SK-N-SH (cell line): ENCODE measurements around the gene PRG2. TPM values are rescaled to one million over a fixed set of nuclear protein-coding genes. Genes with fewer than 3 reads are reported as not detected.
A peak's percentile ranks its signal among the peaks of the same experiment; 100 is the strongest.

Source experiments
- CTCF ChIA-PET: fragments of 300-600, 350-600 bp; formaldehyde crosslinking; extraction: SDS; loops from one replicate; lab custom pipeline; 2021; lab: Yijun Ruan, JAX
- POLR2A ChIA-PET: fragments of 350-600 bp; sonication (Branson Sonifier 250); formaldehyde crosslinking; extraction: SDS; loops from one replicate; lab custom pipeline; 2020; ENCODE audit warnings: antibody characterized with exemption, inconsistent platforms; lab: Yijun Ruan, JAX
- DNase-seq: peaks from one replicate; pipeline ENCODE4 v3.0.0; 2012
- H2AFZ ChIP-seq: fragments of 200-600 bp; sonication (generic); 2 replicates; pipeline ENCODE4 v1.8.1; 2016; ENCODE audit warnings: antibody characterized with exemption, mild to moderate bottlenecking, low read depth
- H3F3A ChIP-seq: fragments of 200-600 bp; sonication (generic); replicated peaks from 2 replicates; pipeline ENCODE3; 2016; ENCODE audit warnings: antibody characterized with exemption, mild to moderate bottlenecking; ENCODE audit not compliant: insufficient read depth
- H3K27ac ChIP-seq, 2 experiments: fragments of 200-500 bp in 1 of 2; fragments of 200-600 bp in 1 of 2; sonication (Bioruptor generic) in 1 of 2; sonication (generic), shearing (Covaris generic) in 1 of 2; 2 replicates each; pipeline versions ENCODE4 v1.5.1 to v1.6.1; 2014 to 2016; ENCODE audit warnings: low read depth in 2 of 2, inconsistent platforms in 1 of 2, low read length in 1 of 2, mild to moderate bottlenecking in 1 of 2, mixed read lengths in 1 of 2
- H3K27me3 ChIP-seq: fragments of 200-600 bp; sonication (generic), shearing (Covaris generic); 2 replicates; pipeline ENCODE4 v1.6.1; 2016; ENCODE audit warnings: mixed run types; ENCODE audit not compliant: insufficient read depth
- H3K36me3 ChIP-seq, 2 experiments: fragments of 200-500 bp in 1 of 2; fragments of 200-600 bp in 1 of 2; sonication (Bioruptor generic) in 1 of 2; sonication (generic) in 1 of 2; replicated peaks in 1 of 2; 2 replicates each; pipeline versions ENCODE3 to v1.5.1; 2014 to 2016; ENCODE audit warnings: low read length in 1 of 2, mild to moderate bottlenecking in 1 of 2; ENCODE audit not compliant: insufficient read depth in 2 of 2, control insufficient read depth in 1 of 2
- H3K4me1 ChIP-seq, 2 experiments: fragments of 200-500 bp in 1 of 2; fragments of 200-600 bp in 1 of 2; sonication (Bioruptor generic) in 1 of 2; sonication (generic), shearing (Covaris generic) in 1 of 2; 2 replicates each; pipeline versions ENCODE4 v1.5.1 to v1.6.1; 2014 to 2016; ENCODE audit warnings: low read depth in 1 of 2, low read length in 1 of 2, mixed run types in 1 of 2; ENCODE audit not compliant: insufficient read depth in 2 of 2, control insufficient read depth in 1 of 2
- H3K4me2 ChIP-seq: fragments of 200-600 bp; sonication (generic), shearing (Covaris generic); 2 replicates; pipeline ENCODE4 v1.6.1; 2017; ENCODE audit warnings: mixed run types
- H3K4me3 ChIP-seq, 2 experiments: fragments of 200-500 bp in 1 of 2; fragments of 200-600 bp in 1 of 2; sonication (Bioruptor generic) in 1 of 2; sonication (generic), shearing (Covaris generic) in 1 of 2; 2 replicates each; pipeline versions ENCODE4 v1.5.1 to v1.8.1; 2014 to 2016; ENCODE audit warnings: low read depth in 2 of 2, inconsistent platforms in 1 of 2, low read length in 1 of 2, mild to moderate bottlenecking in 1 of 2, mixed read lengths in 1 of 2, moderate library complexity in 1 of 2
- H3K79me2 ChIP-seq: fragments of 200-600 bp; sonication (generic); 2 replicates; pipeline ENCODE4 v1.8.1; 2017; ENCODE audit warnings: mild to moderate bottlenecking; ENCODE audit not compliant: insufficient read depth
- H3K9ac ChIP-seq: fragments of 200-600 bp; sonication (generic); 2 replicates; pipeline ENCODE4 v1.6.1; 2017; ENCODE audit warnings: mixed run types
- H3K9me2 ChIP-seq: fragments of 200-600 bp; sonication (generic); 2 replicates; pipeline ENCODE4 v1.6.1; 2017; ENCODE audit warnings: mixed run types
- H3K9me3 ChIP-seq: fragments of 200-600 bp; sonication (generic); 2 replicates; pipeline ENCODE4 v1.6.1; 2017; ENCODE audit warnings: mixed run types, mild to moderate bottlenecking, moderate library complexity
- H4K20me1 ChIP-seq: fragments of 200-600 bp; sonication (generic); 2 replicates; pipeline ENCODE4 v1.6.1; 2017; ENCODE audit warnings: mild to moderate bottlenecking, mixed run types; ENCODE audit not compliant: insufficient read depth
- ELF1 ChIP-seq: IDR thresholded peaks from 2 replicates; pipeline ENCODE4 v1.4.0; 2012
- FOXJ3 ChIP-seq: sonication (generic); formaldehyde crosslinking; IDR thresholded peaks from 2 replicates; pipeline ENCODE4 v1.5.1; 2020; ENCODE audit warnings: mild to moderate bottlenecking, missing genetic modification reagents
- JUND ChIP-seq: IDR thresholded peaks from 2 replicates; pipeline ENCODE4 v1.4.0; 2012
- MEF2A ChIP-seq: IDR thresholded peaks from 2 replicates; pipeline ENCODE4 v1.4.0; 2012; ENCODE audit warnings: low read depth, borderline replicate concordance
- MXI1 ChIP-seq: IDR thresholded peaks from 2 replicates; pipeline ENCODE4 v1.6.1; 2012; ENCODE audit warnings: mild to moderate bottlenecking, low read depth, low read length, improper control_type of control experiment
- RAD21 ChIP-seq: IDR thresholded peaks from 2 replicates; pipeline ENCODE4 v1.6.1; 2012; ENCODE audit warnings: mild to moderate bottlenecking, low read length
- RFX5 ChIP-seq: IDR thresholded peaks from 2 replicates; pipeline ENCODE4 v1.6.1; 2012; ENCODE audit warnings: mild to moderate bottlenecking, improper control_type of control experiment, low read length
- SMC3 ChIP-seq: IDR thresholded peaks from 2 replicates; pipeline ENCODE4 v1.6.1; 2012; ENCODE audit warnings: low read depth, low read length, improper control_type of control experiment
- TAF1 ChIP-seq: IDR thresholded peaks from 2 replicates; pipeline ENCODE4 v1.6.1; 2012; ENCODE audit warnings: low read depth, mild to moderate bottlenecking, low read length, moderate library complexity, borderline replicate concordance
- TEAD4 ChIP-seq: IDR thresholded peaks from 2 replicates; pipeline ENCODE4 v1.4.0; 2012; ENCODE audit warnings: mild to moderate bottlenecking, borderline replicate concordance; ENCODE audit not compliant: insufficient read depth
- YY1 ChIP-seq: IDR thresholded peaks from 2 replicates; pipeline ENCODE4 v1.4.0; 2012; ENCODE audit warnings: low read depth, mild to moderate bottlenecking
- WGBS: methylation state at CpG from one replicate; pipeline ENCODE4 v1.1.6; 2017; ENCODE audit warnings: low lambda C conversion rate; 5-methylcytosine and 5-hydroxymethylcytosine counted together
- polyA plus RNA-seq, 3 experiments: library from polyadenylated mRNA; depleted of rRNA; stranded (reverse); fragments of >200 nt; gene quantifications; 2 replicates each; pipeline ENCODE4 v1.2.3, GENCODE V29; 2012
- TF ChIP-seq, protein P1 (sequence below): IDR thresholded peaks from 2 replicates; pipeline ENCODE4 v1.4.0; 2012; ENCODE audit warnings: low read depth, borderline replicate concordance
- TF ChIP-seq, protein P2 (sequence below): fragments of 150-350 bp; IDR thresholded peaks from 2 replicates; pipeline ENCODE4 v1.6.1; 2016; ENCODE audit warnings: mild to moderate bottlenecking, low read depth, low read length
- TF ChIP-seq, protein P3 (sequence below): fragments of 200-600 bp; sonication (generic); IDR thresholded peaks from 2 replicates; pipeline ENCODE4 v1.6.1; 2017; ENCODE audit warnings: antibody characterized with exemption, mild to moderate bottlenecking, moderate library complexity
- TF ChIP-seq, protein P4 (sequence below): IDR thresholded peaks from 2 replicates; pipeline ENCODE4 v1.4.0; 2012; ENCODE audit warnings: low read depth
- TF ChIP-seq, protein P5 (sequence below): IDR thresholded peaks from 2 replicates; pipeline ENCODE4 v1.4.0; 2012; ENCODE audit warnings: low read depth, borderline replicate concordance

Gene PRG2
- polyA plus RNA-seq, 1 of the 3 experiments (the other 2 are of a cell fraction): not detected

DNA sequence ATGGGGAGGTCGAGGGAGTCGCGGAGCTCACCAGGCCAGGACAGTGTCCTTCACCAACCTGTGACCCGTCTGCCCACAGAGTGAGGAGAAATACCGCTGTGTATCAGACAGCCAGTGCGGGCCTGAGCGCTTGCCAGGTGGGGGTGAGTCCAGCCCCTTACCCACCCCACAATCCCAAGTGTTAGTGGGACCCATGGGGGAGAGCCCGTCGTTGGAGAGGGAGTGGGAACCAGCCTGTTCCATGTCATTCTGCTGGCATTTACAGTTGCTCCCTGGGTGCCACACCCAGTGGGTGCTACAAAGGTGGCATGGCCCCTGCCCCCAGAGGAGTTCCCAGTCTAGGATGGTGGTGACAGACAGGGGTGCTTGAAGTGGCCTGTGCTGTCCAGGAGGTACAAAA is 43.1 kb downstream of the PRG2 start:
- Histone ChIP-seq H3K27ac (no peak overlapping the region), H3K4me1 (peaks cover 0 to 2% of the 10 kb centered on the region in 2 experiments; a peak in 1 of 4 replicates), H4K20me1 (no peaks in the 10 kb centered on the region), H3K9ac (no peak overlapping the region), H3F3A (no peaks in the 10 kb centered on the region), H3K36me3 (no peaks in the 10 kb centered on the region), H3K79me2 (no peaks in the 10 kb centered on the region), H2AFZ (no peak overlapping the region), H3K9me2 (no peaks in the 10 kb centered on the region), H3K9me3 (no peaks in the 10 kb centered on the region), H3K4me3 (no peak overlapping the region), H3K4me2 (no peak overlapping the region), H3K27me3 (no peaks in the 10 kb centered on the region)
- DNase-seq: no peak
- POLR2A ChIA-PET: no interaction called here
- 81% methylated on average over 7 of the region's 9 CpGs for WGBS
- no peak for TF ChIP-seq ELF1
- TF ChIP-seq, protein P1, sequence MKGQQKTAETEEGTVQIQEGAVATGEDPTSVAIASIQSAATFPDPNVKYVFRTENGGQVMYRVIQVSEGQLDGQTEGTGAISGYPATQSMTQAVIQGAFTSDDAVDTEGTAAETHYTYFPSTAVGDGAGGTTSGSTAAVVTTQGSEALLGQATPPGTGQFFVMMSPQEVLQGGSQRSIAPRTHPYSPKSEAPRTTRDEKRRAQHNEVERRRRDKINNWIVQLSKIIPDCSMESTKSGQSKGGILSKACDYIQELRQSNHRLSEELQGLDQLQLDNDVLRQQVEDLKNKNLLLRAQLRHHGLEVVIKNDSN: no peak
- no peak for TF ChIP-seq MEF2A
- no peak for TF ChIP-seq FOXJ3
- TF ChIP-seq, protein P2, sequence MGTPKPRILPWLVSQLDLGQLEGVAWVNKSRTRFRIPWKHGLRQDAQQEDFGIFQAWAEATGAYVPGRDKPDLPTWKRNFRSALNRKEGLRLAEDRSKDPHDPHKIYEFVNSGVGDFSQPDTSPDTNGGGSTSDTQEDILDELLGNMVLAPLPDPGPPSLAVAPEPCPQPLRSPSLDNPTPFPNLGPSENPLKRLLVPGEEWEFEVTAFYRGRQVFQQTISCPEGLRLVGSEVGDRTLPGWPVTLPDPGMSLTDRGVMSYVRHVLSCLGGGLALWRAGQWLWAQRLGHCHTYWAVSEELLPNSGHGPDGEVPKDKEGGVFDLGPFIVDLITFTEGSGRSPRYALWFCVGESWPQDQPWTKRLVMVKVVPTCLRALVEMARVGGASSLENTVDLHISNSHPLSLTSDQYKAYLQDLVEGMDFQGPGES: no peak
- no peak for TF ChIP-seq JUND
- CTCF ChIA-PET: interaction anchor here (0.9 to 4.4 kb wide), 8 partner anchors 9 to 180 kb away, joined by 3 to 42 read pairs (median 6); partner anchors contain the start of gene P2RX3

DNA sequence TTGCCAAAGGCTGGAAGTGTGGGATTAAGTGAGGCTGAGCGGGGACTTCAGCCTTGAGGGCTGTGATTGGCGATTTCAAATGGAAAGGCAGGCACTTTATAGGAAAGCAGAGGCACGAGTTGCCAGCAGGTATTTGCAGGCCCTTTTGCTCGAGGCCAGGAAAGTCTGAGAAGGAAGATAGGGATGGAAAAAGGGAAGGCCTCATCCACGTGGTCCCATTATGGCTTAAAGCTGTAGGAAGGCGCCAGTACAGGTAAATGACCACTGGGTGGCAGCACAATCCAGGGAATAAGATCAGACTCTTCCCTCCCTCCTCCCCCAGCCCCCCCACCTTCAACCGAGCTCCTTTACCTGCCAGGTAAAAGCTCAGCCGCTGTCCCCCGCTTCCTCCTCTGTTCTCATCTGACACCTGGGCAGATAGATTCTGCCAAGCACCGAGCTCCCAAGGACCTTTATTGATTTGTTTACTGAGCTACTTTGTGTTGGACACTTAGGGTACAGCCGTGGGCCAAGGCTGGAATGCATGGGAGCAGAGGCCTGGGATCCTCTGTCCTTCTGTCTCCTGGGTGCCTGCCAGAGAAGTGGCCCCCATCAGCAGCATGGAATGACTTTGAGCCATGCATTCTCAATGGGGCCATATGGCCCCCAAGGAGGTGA is 44.8 kb downstream of the PRG2 start:
- H3K9me3 ChIP-seq: no peaks in the 10 kb centered on the region
- peak overlapping the region; percentile 73; the same call in 1 of the 2 replicates for H2AFZ ChIP-seq
- TF ChIP-seq, protein P3, sequence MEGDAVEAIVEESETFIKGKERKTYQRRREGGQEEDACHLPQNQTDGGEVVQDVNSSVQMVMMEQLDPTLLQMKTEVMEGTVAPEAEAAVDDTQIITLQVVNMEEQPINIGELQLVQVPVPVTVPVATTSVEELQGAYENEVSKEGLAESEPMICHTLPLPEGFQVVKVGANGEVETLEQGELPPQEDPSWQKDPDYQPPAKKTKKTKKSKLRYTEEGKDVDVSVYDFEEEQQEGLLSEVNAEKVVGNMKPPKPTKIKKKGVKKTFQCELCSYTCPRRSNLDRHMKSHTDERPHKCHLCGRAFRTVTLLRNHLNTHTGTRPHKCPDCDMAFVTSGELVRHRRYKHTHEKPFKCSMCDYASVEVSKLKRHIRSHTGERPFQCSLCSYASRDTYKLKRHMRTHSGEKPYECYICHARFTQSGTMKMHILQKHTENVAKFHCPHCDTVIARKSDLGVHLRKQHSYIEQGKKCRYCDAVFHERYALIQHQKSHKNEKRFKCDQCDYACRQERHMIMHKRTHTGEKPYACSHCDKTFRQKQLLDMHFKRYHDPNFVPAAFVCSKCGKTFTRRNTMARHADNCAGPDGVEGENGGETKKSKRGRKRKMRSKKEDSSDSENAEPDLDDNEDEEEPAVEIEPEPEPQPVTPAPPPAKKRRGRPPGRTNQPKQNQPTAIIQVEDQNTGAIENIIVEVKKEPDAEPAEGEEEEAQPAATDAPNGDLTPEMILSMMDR: peak; percentile 68
- TF ChIP-seq RAD21 (peak; percentile 75), TAF1 (peak; percentile 21; the same call in 1 of the 2 replicates), SMC3 (peak; percentile 58), TEAD4 (no peak), RFX5 (no peak), MXI1 (peak; percentile 49; the same call in 1 of the 2 replicates), YY1 (no peak)
- TF ChIP-seq, protein P1: peak; percentile 28; the same call in 1 of the 2 replicates
- TF ChIP-seq, protein P4, sequence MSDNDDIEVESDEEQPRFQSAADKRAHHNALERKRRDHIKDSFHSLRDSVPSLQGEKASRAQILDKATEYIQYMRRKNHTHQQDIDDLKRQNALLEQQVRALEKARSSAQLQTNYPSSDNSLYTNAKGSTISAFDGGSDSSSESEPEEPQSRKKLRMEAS: peak; percentile 91
- TF ChIP-seq, protein P5, sequence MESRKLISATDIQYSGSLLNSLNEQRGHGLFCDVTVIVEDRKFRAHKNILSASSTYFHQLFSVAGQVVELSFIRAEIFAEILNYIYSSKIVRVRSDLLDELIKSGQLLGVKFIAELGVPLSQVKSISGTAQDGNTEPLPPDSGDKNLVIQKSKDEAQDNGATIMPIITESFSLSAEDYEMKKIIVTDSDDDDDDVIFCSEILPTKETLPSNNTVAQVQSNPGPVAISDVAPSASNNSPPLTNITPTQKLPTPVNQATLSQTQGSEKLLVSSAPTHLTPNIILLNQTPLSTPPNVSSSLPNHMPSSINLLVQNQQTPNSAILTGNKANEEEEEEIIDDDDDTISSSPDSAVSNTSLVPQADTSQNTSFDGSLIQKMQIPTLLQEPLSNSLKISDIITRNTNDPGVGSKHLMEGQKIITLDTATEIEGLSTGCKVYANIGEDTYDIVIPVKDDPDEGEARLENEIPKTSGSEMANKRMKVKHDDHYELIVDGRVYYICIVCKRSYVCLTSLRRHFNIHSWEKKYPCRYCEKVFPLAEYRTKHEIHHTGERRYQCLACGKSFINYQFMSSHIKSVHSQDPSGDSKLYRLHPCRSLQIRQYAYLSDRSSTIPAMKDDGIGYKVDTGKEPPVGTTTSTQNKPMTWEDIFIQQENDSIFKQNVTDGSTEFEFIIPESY: no peak
- H3K4me1 ChIP-seq: peaks cover 0 to 2% of the 10 kb centered on the region in 2 experiments; a peak in 1 of 4 replicates
- no peaks in the 10 kb centered on the region for H3K79me2 ChIP-seq
- CTCF ChIA-PET: interaction anchor here (0.6 to 4.4 kb wide), 29 partner anchors 9 to 505 kb away, joined by 3 to 42 read pairs (median 5); partner anchors contain the start of genes RTN4RL2, SLC43A1 and UBE2L6
- peak; percentile 86 for DNase-seq
- H3F3A ChIP-seq: no peaks in the 10 kb centered on the region
- no peaks in the 10 kb centered on the region for H3K27me3 ChIP-seq
- no peak overlapping the region; a peak in 1 of 4 replicates for H3K4me3 ChIP-seq
- peak overlapping the region; percentile 33; the same call in 1 of the 2 replicates for H3K9ac ChIP-seq
- WGBS: 28% methylated on average over 11 of the region's 11 CpGs
- POLR2A ChIA-PET: interaction anchor here (0.9 to 1.2 kb wide), 2 partner anchors 20 to 22 kb away, joined by 3 read pairs; partner anchors contain the start of gene TNKS1BP1
- no peaks in the 10 kb centered on the region for H4K20me1 ChIP-seq
- no peaks in the 10 kb centered on the region for H3K9me2 ChIP-seq
- no peak overlapping the region; a peak in 1 of 4 replicates for H3K27ac ChIP-seq
- no peak overlapping the region for H3K4me2 ChIP-seq
- no peaks in the 10 kb centered on the region for H3K36me3 ChIP-seq
